Hepatocyte (in vitro differentiated cells): ENCODE results near the gene NPPC. TPM values are rescaled to one million over a fixed set of nuclear protein-coding genes. Genes with fewer than 3 reads are reported as not detected.

ENCODE experiments used
- DNase-seq: peaks from one replicate; pipeline ENCODE4 v3.0.0-alpha.2; 2016; ENCODE audit warnings: low spot score
- H2AFZ ChIP-seq: fragments of 200-600 bp; sonication (generic); 2 replicates; pipeline ENCODE4 v1.6.0; 2016; ENCODE audit warnings: antibody characterized with exemption, mild to moderate bottlenecking
- H3K27ac ChIP-seq: fragments of 200-600 bp; sonication (generic); 2 replicates; pipeline ENCODE4 v1.5.1; 2016; ENCODE audit warnings: mild to moderate bottlenecking
- H3K27me3 ChIP-seq: fragments of 200-600 bp; sonication (generic); 2 replicates; pipeline ENCODE4 v1.6.1; 2016
- H3K36me3 ChIP-seq: fragments of 200-600 bp; sonication (generic); replicated peaks from 2 replicates; pipeline ENCODE4 v1.5.1; 2016; ENCODE audit warnings: low read depth; ENCODE audit not compliant: insufficient read depth
- H3K4me1 ChIP-seq: fragments of 200-600 bp; sonication (generic); 2 replicates; pipeline ENCODE4 v1.5.1; 2016; ENCODE audit warnings: mild to moderate bottlenecking, moderate library complexity; ENCODE audit not compliant: insufficient read depth
- H3K4me2 ChIP-seq: fragments of 200-600 bp; sonication (generic); 2 replicates; pipeline ENCODE4 v1.6.0; 2016
- H3K4me3 ChIP-seq: fragments of 200-600 bp; sonication (generic); 2 replicates; pipeline ENCODE4 v1.5.1; 2016; ENCODE audit warnings: mild to moderate bottlenecking
- H3K79me2 ChIP-seq: fragments of 200-600 bp; sonication (generic); 2 replicates; pipeline ENCODE4 v1.6.0; 2017; ENCODE audit warnings: mild to moderate bottlenecking
- H3K9me2 ChIP-seq: fragments of 200-600 bp; sonication (generic); replicated peaks from 2 replicates; pipeline ENCODE4 v1.6.0; 2017; ENCODE audit warnings: mild to moderate bottlenecking; ENCODE audit not compliant: insufficient read depth
- H3K9me3 ChIP-seq: fragments of 200-600 bp; sonication (generic); 2 replicates; pipeline ENCODE4 v1.5.1; 2016; ENCODE audit warnings: low read depth, mild to moderate bottlenecking
- H4K20me1 ChIP-seq: fragments of 200-600 bp; sonication (generic); 2 replicates; pipeline ENCODE4 v1.6.0; 2016; ENCODE audit warnings: mild to moderate bottlenecking; ENCODE audit not compliant: insufficient read depth, poor library complexity, severe bottlenecking
- CTCF ChIP-seq: fragments of 200-600 bp; sonication (generic); IDR thresholded peaks from 2 replicates; pipeline ENCODE4 v1.5.1; 2016; ENCODE audit warnings: antibody characterized with exemption, mild to moderate bottlenecking; ENCODE audit not compliant: poor library complexity
- EZH2 ChIP-seq: fragments of 200-600 bp; sonication (generic); IDR thresholded peaks from 2 replicates; pipeline ENCODE4 v1.6.1; 2016; ENCODE audit warnings: antibody characterized with exemption, mild to moderate bottlenecking, borderline replicate concordance
- EZH2phosphoT487 ChIP-seq: fragments of 200-600 bp; sonication (generic); IDR thresholded peaks from one replicate; pipeline ENCODE4 v1.6.1; 2018; ENCODE audit warnings: antibody characterized with exemption, mild to moderate bottlenecking, low read depth, moderate library complexity; ENCODE audit not compliant: unreplicated experiment, severe bottlenecking
- WGBS: methylation state at CpG from one replicate; pipeline ENCODE4 v1.1.6; 2016; ENCODE audit warnings: low lambda C conversion rate; ENCODE audit errors: missing lambda C conversion rate; 5-methylcytosine and 5-hydroxymethylcytosine counted together
- polyA plus RNA-seq: library from polyadenylated mRNA; unstranded; fragments of >200 nt; fragmentation: Nextera tagmentation; extraction: Ambion mirVana; gene quantifications from 2 replicates; pipeline ENCODE4 v1.2.1, GENCODE V29; 2016
- total RNA-seq: library from RNA; depleted of rRNA; stranded (reverse); fragments of >200 nt; gene quantifications from 2 replicates; pipeline ENCODE4 v1.2.3, GENCODE V29; 2014

Gene NPPC
- total and polyA plus RNA-seq, 2 experiments from 2014 or later = 1.8 TPM; not detected in 1

GRCh38 chr2:231894566-231895380 is 31.4 kb downstream of the NPPC start:
- no peak for DNase-seq
- no peaks in the 10 kb centered on the region for H3K4me1 ChIP-seq
- H3K27ac ChIP-seq = no peak overlapping the region
- H2AFZ ChIP-seq = no peak overlapping the region
- no peak overlapping the region for H3K4me2 ChIP-seq
- H3K9me2 ChIP-seq = no peaks in the 10 kb centered on the region
- no peak overlapping the region for H3K4me3 ChIP-seq
- H4K20me1 ChIP-seq = no peaks in the 10 kb centered on the region
- no peak for TF ChIP-seq EZH2phosphoT487
- TF ChIP-seq CTCF = no peak
- TF ChIP-seq EZH2 = no peak
- H3K9me3 ChIP-seq = no peaks in the 10 kb centered on the region
- no peaks in the 10 kb centered on the region for H3K36me3 ChIP-seq
- WGBS = 92% methylated on average over 15 of the region's 15 CpGs
- no peaks in the 10 kb centered on the region for H3K79me2 ChIP-seq
- H3K27me3 ChIP-seq = no peaks in the 10 kb centered on the region

DNA sequence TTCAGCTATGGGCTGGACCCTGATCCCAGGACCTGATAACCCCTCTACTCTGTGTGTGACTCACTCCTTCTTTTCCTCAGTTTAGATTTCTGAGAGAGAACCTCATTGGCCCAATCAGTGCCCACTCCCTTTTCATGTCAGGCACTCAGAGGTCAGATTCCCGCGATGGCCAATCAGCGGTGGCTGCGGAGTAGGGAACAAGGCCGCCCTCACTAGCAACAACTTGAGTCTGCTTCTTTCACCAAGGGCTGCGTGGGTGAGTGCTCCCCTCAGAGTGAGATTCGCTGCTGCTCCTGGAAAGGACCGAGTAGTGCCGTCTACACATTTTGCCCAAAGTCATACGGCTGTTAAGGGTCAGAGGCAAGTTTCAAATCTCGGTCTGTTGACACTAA is 34.7 kb downstream of the NPPC start:
- no peak for TF ChIP-seq CTCF
- TF ChIP-seq EZH2 = no peak
- TF ChIP-seq EZH2phosphoT487 = no peak
- H4K20me1 ChIP-seq = no peaks in the 10 kb centered on the region
- H3K9me3 ChIP-seq = no peaks in the 10 kb centered on the region
- H3K27me3 ChIP-seq = no peaks in the 10 kb centered on the region
- no peak overlapping the region for H3K27ac ChIP-seq
- no peak overlapping the region for H3K4me3 ChIP-seq
- WGBS = 84% methylated on average over 11 of the region's 11 CpGs
- no peak overlapping the region for H2AFZ ChIP-seq
- H3K4me1 ChIP-seq = no peaks in the 10 kb centered on the region
- H3K36me3 ChIP-seq = no peaks in the 10 kb centered on the region
- H3K4me2 ChIP-seq = no peak overlapping the region
- no peaks in the 10 kb centered on the region for H3K9me2 ChIP-seq
- DNase-seq = no peak
- H3K79me2 ChIP-seq = no peaks in the 10 kb centered on the region

DNA sequence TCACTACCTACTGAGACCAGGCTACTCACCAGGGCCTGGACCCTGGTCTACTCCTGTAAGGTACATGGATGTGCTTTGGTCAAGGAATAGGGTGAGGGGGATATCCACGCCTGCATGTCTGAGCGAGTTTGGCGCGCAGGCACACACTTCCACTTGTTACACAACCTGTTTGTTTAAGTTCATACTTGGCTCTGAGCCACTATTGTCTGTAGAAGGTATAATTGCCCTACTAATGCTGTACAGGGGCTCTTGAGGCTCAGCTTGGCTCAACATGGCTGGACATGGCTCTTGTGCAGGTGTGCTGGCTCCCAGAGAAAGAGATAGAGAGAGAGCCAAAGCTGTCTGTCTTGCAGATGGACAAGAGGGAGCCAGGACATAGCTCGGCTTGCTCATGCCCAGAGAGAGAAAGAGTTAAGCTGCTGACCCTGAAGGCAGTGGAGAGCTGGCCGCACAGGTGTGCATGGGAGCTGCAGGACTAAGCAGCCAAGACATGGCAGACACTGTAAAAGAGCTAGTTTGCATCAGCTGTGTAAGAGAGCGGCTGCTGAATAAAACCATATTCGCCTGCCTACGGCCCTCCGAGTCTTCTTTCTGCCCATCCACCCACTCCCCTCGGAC is 35.2 kb downstream of the NPPC start:
- DNase-seq = no peak
- H3K27ac ChIP-seq = no peak overlapping the region
- no peaks in the 10 kb centered on the region for H4K20me1 ChIP-seq
- no peaks in the 10 kb centered on the region for H3K9me3 ChIP-seq
- no peak overlapping the region for H2AFZ ChIP-seq
- WGBS = 87% methylated on average over 11 of the region's 11 CpGs
- TF ChIP-seq EZH2 (no peak), EZH2phosphoT487 (no peak), CTCF (no peak)
- no peak overlapping the region for H3K4me3 ChIP-seq
- H3K9me2 ChIP-seq = no peaks in the 10 kb centered on the region
- H3K4me1 ChIP-seq = no peaks in the 10 kb centered on the region
- H3K4me2 ChIP-seq = no peak overlapping the region
- H3K79me2 ChIP-seq = no peaks in the 10 kb centered on the region
- no peaks in the 10 kb centered on the region for H3K27me3 ChIP-seq
- no peaks in the 10 kb centered on the region for H3K36me3 ChIP-seq
